Lower leg skin (tissue), 4 donors: ENCODE data around the gene ZNF555. TPM values are rescaled to one million over a fixed set of nuclear protein-coding genes. Genes with fewer than 3 reads are reported as not detected.

ENCODE experiments used
- DNase-seq, 2 donors: peaks; one replicate each; pipeline ENCODE4 v3.0.0-alpha.2; 2019; ENCODE audit warnings: low spot score in 2 of 2
- H3K4me3 ChIP-seq: fragments of 200-600 bp; sonication (generic); 2 replicates; pipeline ENCODE4 v1.5.1; 2017; ENCODE audit warnings: mild to moderate bottlenecking, low read depth; ENCODE audit not compliant: poor library complexity, severe bottlenecking
- POLR2A ChIP-seq, 2 donors: fragments of 450-650 bp; IDR thresholded peaks; one replicate each; pipeline ENCODE4 v1.6.1; 2016 to 2017; ENCODE audit warnings: antibody characterized with exemption in 2 of 2, mild to moderate bottlenecking in 1 of 2, moderate library complexity in 1 of 2
- WGBS, 2 donors: methylation state at CpG; one replicate each; pipeline ENCODE4 v1.1.5; 2018; 5-methylcytosine and 5-hydroxymethylcytosine counted together
- intact Hi-C: fragments of 100-400 bp; cut with DNase I; formaldehyde crosslinking; loops from one replicate; pipeline ENCODE4 v1.15.0; 2023; ENCODE audit warnings: low total_unique reads
- total RNA-seq, 4 donors: library from RNA; depleted of rRNA; stranded (reverse); fragments of >200 nt; gene quantifications; one replicate each; pipeline ENCODE4 v1.1.0, GENCODE V29; 2016
- TF ChIP-seq, protein P1 (sequence below), 3 donors: fragments of 450-650 bp; IDR thresholded peaks; one replicate each; pipeline ENCODE4 v1.5.1; 2016; ENCODE audit warnings: antibody characterized with exemption in 3 of 3, mild to moderate bottlenecking in 3 of 3, moderate library complexity in 2 of 3

ZNF555 gene
- total RNA-seq, 4 donors from 2014 or later = 2.4 to 5.5 (median 3.6) TPM

DNA sequence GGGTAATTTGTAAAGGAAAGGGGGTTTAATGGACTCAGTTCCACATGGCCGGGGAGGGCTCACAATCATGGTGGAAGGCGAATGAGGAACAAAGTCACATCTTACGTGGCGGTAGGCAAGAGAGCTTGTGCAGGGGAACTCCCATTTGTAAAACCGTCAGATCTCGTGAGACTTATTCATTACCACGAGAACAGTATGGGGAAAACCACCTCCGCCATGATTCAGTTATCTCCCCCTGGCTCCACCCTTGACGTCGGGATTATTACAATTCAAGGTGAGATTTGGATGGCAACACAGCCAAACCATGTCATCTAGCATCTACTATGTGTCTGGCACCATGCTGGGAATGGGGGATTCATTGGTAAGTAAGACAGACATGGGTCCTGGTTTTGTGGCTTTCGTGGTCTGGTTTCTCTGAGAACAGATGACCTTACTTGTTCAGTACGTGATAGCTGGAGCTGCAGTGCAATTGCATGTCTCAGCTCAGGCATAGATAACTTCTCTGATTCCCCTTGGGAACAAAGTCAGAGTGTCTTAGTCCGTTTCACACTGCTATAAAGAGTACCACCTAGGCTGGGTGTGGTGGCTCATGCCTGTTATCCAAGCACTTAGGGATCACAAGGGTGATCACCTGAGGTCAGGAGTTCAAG lies 13.3 kb upstream of the ZNF555 start:
- no peak for TF ChIP-seq POLR2A (IDR thresholded peaks at IDR 0.05)
- TF ChIP-seq, protein P1, sequence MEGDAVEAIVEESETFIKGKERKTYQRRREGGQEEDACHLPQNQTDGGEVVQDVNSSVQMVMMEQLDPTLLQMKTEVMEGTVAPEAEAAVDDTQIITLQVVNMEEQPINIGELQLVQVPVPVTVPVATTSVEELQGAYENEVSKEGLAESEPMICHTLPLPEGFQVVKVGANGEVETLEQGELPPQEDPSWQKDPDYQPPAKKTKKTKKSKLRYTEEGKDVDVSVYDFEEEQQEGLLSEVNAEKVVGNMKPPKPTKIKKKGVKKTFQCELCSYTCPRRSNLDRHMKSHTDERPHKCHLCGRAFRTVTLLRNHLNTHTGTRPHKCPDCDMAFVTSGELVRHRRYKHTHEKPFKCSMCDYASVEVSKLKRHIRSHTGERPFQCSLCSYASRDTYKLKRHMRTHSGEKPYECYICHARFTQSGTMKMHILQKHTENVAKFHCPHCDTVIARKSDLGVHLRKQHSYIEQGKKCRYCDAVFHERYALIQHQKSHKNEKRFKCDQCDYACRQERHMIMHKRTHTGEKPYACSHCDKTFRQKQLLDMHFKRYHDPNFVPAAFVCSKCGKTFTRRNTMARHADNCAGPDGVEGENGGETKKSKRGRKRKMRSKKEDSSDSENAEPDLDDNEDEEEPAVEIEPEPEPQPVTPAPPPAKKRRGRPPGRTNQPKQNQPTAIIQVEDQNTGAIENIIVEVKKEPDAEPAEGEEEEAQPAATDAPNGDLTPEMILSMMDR (IDR thresholded peaks at IDR 0.05) = no peak
- intact Hi-C loops = no loop called here
- DNase-seq = no peak
- WGBS, 2 donors = 93 to 94% methylated on average over 13 of the region's 13 CpGs
- no peak overlapping the region for H3K4me3 ChIP-seq

DNA sequence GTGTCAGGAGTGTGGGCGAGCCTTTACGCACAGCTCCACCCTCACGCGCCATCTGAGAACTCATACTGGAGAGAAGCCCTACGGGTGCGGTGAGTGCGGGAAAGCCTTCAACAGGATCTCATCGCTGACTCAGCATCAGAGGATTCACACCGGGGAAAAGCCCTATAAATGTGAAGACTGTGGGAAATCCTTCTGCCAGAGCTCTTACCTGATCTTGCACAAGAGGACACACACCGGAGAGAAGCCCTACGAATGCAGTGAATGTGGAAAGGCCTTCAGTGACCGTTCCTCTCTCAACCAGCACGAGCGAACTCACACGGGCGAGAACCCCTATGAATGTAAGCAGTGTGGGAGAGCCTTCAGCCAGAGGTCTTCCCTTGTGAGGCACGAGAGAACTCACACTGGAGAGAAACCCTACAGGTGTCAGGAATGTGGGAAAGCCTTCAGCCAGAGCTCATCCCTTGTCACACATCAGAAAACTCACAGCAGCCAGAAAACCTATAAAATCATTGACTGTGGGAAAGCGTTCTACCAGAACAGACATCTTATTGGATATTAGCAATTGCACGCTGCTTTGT lies 6.9 kb upstream of the ZNF555 start:
- TF ChIP-seq POLR2A (IDR thresholded peaks at IDR 0.05) = no peak
- TF ChIP-seq, protein P1 (IDR thresholded peaks at IDR 0.05) = no peak
- 95 to 98% methylated on average over 19 of the region's 19 CpGs for WGBS, 2 donors
- H3K4me3 ChIP-seq = no peak overlapping the region
- intact Hi-C loops = no loop called here
- no peak for DNase-seq

DNA sequence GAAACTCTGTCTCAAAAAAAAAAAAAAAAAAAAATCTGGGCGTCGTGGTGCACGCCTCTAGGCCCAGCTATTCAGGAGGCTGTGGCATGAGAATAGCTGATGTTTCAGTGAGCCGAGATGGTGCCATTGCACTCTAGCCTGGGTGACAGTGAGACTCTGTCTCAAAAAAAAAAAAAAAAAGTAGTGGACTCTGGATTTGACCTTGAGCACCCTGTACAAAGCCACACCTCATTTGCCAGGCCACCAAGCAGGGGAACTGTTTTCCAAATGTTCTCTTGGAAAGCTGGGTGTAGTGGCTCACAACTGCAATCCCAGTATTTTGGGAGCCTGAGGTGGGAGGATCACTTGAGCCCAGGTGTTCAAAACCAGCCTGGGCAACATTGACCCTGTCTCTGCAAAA lies 3.8 kb upstream of the ZNF555 start:
- 80 to 96% methylated on average over 4 of the region's 4 CpGs for WGBS, 2 donors
- intact Hi-C loops = no loop called here
- DNase-seq = no peak

DNA sequence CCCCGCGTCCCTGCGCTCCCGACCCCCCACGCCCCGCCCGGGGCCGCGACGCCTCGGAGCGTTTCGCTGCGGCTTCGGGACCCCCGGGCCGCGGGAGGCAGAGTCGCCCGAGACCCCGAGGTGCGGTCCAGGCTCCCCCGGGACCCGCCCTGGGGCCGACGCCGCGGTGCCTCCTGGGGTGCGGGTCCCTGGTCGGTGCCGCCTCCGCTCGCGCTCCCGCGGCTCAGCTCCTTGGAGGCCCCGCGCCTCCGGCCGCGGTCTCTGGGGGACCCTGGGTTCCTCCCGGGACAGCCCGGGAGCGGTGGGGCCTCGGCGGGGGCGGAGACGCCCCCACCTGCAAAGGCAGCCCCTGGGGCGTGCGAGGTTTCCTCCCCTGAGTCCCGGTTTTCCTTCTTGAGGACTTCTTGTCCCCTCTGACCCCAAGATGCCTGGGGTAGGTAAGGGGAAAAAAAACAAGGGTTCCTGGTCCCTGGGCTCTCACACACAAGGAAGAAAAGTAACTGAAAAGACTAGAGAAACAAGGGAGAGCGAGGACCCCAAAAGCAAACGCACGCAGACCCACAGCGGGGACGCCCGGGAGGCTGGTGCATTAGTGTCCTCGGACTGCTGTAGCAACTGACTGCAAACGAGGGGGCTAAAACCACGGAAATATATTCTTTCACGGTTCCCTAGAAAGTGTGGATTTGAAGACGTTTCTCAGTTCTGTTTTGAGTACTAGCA lies 740 bp downstream of the ZNF555 start:
- intact Hi-C loops = no loop called here
- 5 to 6% methylated on average over 19 to 46 of the region's 62 CpGs for WGBS, 2 donors
- TF ChIP-seq, protein P1 (IDR thresholded peaks at IDR 0.05) = no peak
- TF ChIP-seq POLR2A (IDR thresholded peaks at IDR 0.05) = no peak
- DNase-seq = no peak
- peak overlapping the region; percentile 72 for H3K4me3 ChIP-seq

More for the DNA sequence above, 3.8 kb upstream of the ZNF555 start:
- no peak overlapping the region for H3K4me3 ChIP-seq
- no peak for TF ChIP-seq POLR2A (IDR thresholded peaks at IDR 0.05)
- TF ChIP-seq, protein P1 (IDR thresholded peaks at IDR 0.05) = no peak

DNA sequence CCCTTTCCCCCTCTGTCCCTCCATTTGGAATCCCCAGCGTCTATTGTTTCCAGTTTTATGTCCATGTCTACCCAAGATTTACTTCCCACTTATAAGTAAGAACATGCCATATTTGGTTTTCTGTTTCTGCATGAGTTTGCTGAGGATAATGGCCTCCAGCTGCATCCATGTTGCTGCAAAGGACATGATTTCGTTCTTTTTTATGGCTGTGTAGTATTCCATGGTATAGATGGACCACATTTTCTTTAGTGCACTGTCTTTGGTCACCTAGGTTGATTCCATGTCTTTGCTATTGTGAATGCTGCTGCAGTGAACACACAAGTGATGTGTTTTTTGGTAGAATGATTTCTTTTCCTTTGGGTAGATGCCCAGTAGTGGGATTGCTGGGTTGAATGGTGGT lies 3.8 kb downstream of the ZNF555 start:
- WGBS, 2 donors = 95 to 100% methylated on average over 2 of the region's 2 CpGs
- H3K4me3 ChIP-seq = no peak overlapping the region

More for the DNA sequence above, 3.8 kb downstream of the ZNF555 start:
- intact Hi-C loops = no loop called here
- TF ChIP-seq, protein P1 (IDR thresholded peaks at IDR 0.05) = no peak
- no peak for TF ChIP-seq POLR2A (IDR thresholded peaks at IDR 0.05)
- DNase-seq = no peak
